Sigmoid colon (tissue), 4 donors: ENCODE measurements around the gene APBB2.

Experiments
- CTCF ChIP-seq, 4 experiments: fragments of 450-650 bp in 3 of 4; fragments of 200-600 bp in 1 of 4; IDR thresholded peaks; one replicate each; pipeline ENCODE4 v1.5.1; 2016 to 2019; ENCODE audit warnings: antibody characterized with exemption in 4 of 4, mild to moderate bottlenecking in 3 of 4, moderate library complexity in 2 of 4
- EP300 ChIP-seq, 4 donors: sonication (generic); formaldehyde crosslinking; IDR thresholded peaks; one replicate each; pipeline ENCODE4 v1.6.1; 2017; ENCODE audit warnings: antibody characterized with exemption in 4 of 4
- POLR2A ChIP-seq, 2 donors: fragments of 450-650 bp; IDR thresholded peaks; one replicate each; pipeline ENCODE4 v1.6.1; 2016; ENCODE audit warnings: antibody characterized with exemption in 2 of 2, mild to moderate bottlenecking in 2 of 2, moderate library complexity in 2 of 2

- TF ChIP-seq CTCF (IDR thresholded peaks at IDR 0.05) (no peak), POLR2A (IDR thresholded peaks at IDR 0.05) (no peak), EP300 (IDR thresholded peaks at IDR 0.05) (no peak)
These were observed 325.4 kb downstream of the APBB2 start for GRCh38 chr4:40888933-40889332.
